IMR-90 (cell line): ENCODE measurements around the gene FCHSD2.

Experiments used
- BHLHE40 ChIP-seq: fragments of 150-350 bp; IDR thresholded peaks from 2 replicates; pipeline ENCODE4 v1.6.1; 2016; ENCODE audit warnings: mild to moderate bottlenecking, low read depth, low read length
- CEBPB ChIP-seq: IDR thresholded peaks from 2 replicates; pipeline ENCODE4 v1.6.1; 2012; ENCODE audit warnings: low read depth, low read length, improper control_type of control experiment
- CHD1 ChIP-seq: IDR thresholded peaks from 2 replicates; pipeline ENCODE4 v1.6.1; 2012; ENCODE audit warnings: low read depth, low read length, improper control_type of control experiment
- MAFK ChIP-seq: IDR thresholded peaks from 2 replicates; pipeline ENCODE4 v1.6.1; 2012; ENCODE audit warnings: low read depth, low read length, improper control_type of control experiment
- MXI1 ChIP-seq: IDR thresholded peaks from 2 replicates; pipeline ENCODE4 v1.6.1; 2012; ENCODE audit warnings: low read depth, mild to moderate bottlenecking, low read length, moderate library complexity, borderline replicate concordance
- POLR2A ChIP-seq: IDR thresholded peaks from 2 replicates; pipeline ENCODE4 v1.6.1; 2012; ENCODE audit warnings: mild to moderate bottlenecking, low read depth, low read length
- RCOR1 ChIP-seq: IDR thresholded peaks from 2 replicates; pipeline ENCODE4 v1.6.1; 2012; ENCODE audit warnings: mild to moderate bottlenecking, low read length, improper control_type of control experiment; ENCODE audit not compliant: insufficient replicate concordance
- SMC3 ChIP-seq: fragments of 150-350 bp; IDR thresholded peaks from 2 replicates; pipeline ENCODE4 v1.6.1; 2016; ENCODE audit warnings: low read depth, mild to moderate bottlenecking, antibody characterized with exemption, low read length, moderate library complexity
- TF ChIP-seq, protein P1 (sequence below): conservative IDR thresholded peaks from 2 replicates; pipeline ENCODE4 v1.5.1; 2012; ENCODE audit warnings: mild to moderate bottlenecking, low read depth, low read length, improper control_type of control experiment
- TF ChIP-seq, protein P2 (sequence below): fragments of 150-350 bp; IDR thresholded peaks from 2 replicates; pipeline ENCODE4 v1.6.1; 2017; ENCODE audit warnings: mild to moderate bottlenecking, antibody characterized with exemption, low read length, low read depth

DNA sequence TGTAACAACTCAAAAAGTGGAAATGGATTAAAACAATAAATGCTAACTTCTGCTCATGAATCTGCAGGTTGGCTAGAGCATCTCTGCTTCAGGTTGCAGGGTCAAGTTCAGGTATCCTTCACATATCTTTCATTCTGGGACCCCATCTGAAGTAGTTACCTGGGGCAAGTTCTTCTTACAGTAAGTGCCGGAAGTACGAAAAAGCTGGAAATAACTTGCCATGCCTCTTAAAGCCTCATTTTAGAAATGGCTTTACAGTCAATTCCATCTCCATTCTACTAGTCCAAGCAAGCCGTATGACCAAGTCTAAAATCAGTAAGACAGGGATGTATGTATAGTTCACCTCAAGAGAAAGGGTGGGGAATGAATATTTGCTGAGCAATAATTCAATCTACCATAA, 93.7 kb downstream of the FCHSD2 start:
- TF ChIP-seq CHD1 (no peak), CEBPB (no peak), BHLHE40 (no peak), SMC3 (no peak), RCOR1 (no peak), MAFK (no peak), POLR2A (no peak), MXI1 (no peak)
- TF ChIP-seq, protein P1, sequence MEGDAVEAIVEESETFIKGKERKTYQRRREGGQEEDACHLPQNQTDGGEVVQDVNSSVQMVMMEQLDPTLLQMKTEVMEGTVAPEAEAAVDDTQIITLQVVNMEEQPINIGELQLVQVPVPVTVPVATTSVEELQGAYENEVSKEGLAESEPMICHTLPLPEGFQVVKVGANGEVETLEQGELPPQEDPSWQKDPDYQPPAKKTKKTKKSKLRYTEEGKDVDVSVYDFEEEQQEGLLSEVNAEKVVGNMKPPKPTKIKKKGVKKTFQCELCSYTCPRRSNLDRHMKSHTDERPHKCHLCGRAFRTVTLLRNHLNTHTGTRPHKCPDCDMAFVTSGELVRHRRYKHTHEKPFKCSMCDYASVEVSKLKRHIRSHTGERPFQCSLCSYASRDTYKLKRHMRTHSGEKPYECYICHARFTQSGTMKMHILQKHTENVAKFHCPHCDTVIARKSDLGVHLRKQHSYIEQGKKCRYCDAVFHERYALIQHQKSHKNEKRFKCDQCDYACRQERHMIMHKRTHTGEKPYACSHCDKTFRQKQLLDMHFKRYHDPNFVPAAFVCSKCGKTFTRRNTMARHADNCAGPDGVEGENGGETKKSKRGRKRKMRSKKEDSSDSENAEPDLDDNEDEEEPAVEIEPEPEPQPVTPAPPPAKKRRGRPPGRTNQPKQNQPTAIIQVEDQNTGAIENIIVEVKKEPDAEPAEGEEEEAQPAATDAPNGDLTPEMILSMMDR, result no peak
- TF ChIP-seq, protein P2, sequence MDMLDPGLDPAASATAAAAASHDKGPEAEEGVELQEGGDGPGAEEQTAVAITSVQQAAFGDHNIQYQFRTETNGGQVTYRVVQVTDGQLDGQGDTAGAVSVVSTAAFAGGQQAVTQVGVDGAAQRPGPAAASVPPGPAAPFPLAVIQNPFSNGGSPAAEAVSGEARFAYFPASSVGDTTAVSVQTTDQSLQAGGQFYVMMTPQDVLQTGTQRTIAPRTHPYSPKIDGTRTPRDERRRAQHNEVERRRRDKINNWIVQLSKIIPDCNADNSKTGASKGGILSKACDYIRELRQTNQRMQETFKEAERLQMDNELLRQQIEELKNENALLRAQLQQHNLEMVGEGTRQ, result no peak
